Sigmoid colon (tissue), 7 donors: ENCODE results near the gene LOXL3. TPM values are rescaled to one million over a fixed set of nuclear protein-coding genes. Genes with fewer than 3 reads are reported as not detected.

Experiments
- DNase-seq: peaks from one replicate; pipeline ENCODE4 v3.0.0-alpha.2; 2019
- H3K27ac ChIP-seq, 4 donors: fragments of 200-600 bp; sonication (generic); one replicate each; pipeline ENCODE4 v1.5.1; 2016 to 2019; ENCODE audit warnings: mild to moderate bottlenecking in 1 of 4
- H3K27me3 ChIP-seq, 3 donors: fragments of 200-600 bp; sonication (generic); one replicate each; pipeline ENCODE4 v1.5.1; 2019; ENCODE audit warnings: mild to moderate bottlenecking in 1 of 3
- H3K36me3 ChIP-seq, 4 donors: fragments of 200-600 bp; sonication (generic); one replicate each; pipeline ENCODE4 v1.5.1; 2016 to 2019
- H3K4me1 ChIP-seq, 4 donors: fragments of 200-600 bp; sonication (generic); one replicate each; pipeline ENCODE4 v1.5.1; 2017 to 2019
- H3K4me3 ChIP-seq, 4 donors: fragments of 200-600 bp; sonication (generic); one replicate each; pipeline ENCODE4 v1.5.1; 2017 to 2019; ENCODE audit warnings: mild to moderate bottlenecking in 2 of 4, moderate library complexity in 1 of 4
- H3K9me3 ChIP-seq, 4 donors: fragments of 200-600 bp in 3 of 4; sonication (generic) in 3 of 4; one replicate each; pipeline versions ENCODE4 v1.5.1 to v1.6.1; 2013 to 2019
- CTCF ChIP-seq, 4 experiments: fragments of 450-650 bp in 3 of 4; fragments of 200-600 bp in 1 of 4; IDR thresholded peaks; one replicate each; pipeline ENCODE4 v1.5.1; 2016 to 2019; ENCODE audit warnings: antibody characterized with exemption in 4 of 4, mild to moderate bottlenecking in 3 of 4, moderate library complexity in 2 of 4
- EP300 ChIP-seq, 4 donors: sonication (generic); formaldehyde crosslinking; IDR thresholded peaks; one replicate each; pipeline ENCODE4 v1.6.1; 2017; ENCODE audit warnings: antibody characterized with exemption in 4 of 4
- POLR2A ChIP-seq, 2 donors: fragments of 450-650 bp; IDR thresholded peaks; one replicate each; pipeline ENCODE4 v1.6.1; 2016; ENCODE audit warnings: antibody characterized with exemption in 2 of 2, mild to moderate bottlenecking in 2 of 2, moderate library complexity in 2 of 2
- POLR2AphosphoS5 ChIP-seq, 4 donors: sonication (generic); formaldehyde crosslinking; IDR thresholded peaks; one replicate each; pipeline ENCODE4 v1.6.1; 2017; ENCODE audit warnings: antibody characterized with exemption in 4 of 4
- WGBS, 2 donors: extraction: QIAGEN DNeasy Blood & Tissue Kit; methylation state at CpG; one replicate each; pipeline ENCODE4 v1.1.7; 2013; 5-methylcytosine and 5-hydroxymethylcytosine counted together
- intact Hi-C: fragments of 100-400 bp; cut with DNase I; formaldehyde crosslinking; loops from one replicate; pipeline ENCODE4 v1.15.1; 2023
- polyA plus RNA-seq, 3 donors: library from polyadenylated mRNA; stranded (reverse); fragments of 200-250 nt; gene quantifications; one replicate each; pipeline ENCODE4 v1.2.3, GENCODE V29; 2013
- total RNA-seq, 4 donors: library from RNA; depleted of rRNA; stranded (reverse); fragments of >200 nt; gene quantifications; one replicate each; pipeline ENCODE4 v1.1.0, GENCODE V29; 2016
- donor health status: healthy with polysubstance abuse.
- donor health status: Bipolar disorder and iron deficiency.
- donor health status: healthy.

The LOXL3 gene
- total and polyA plus RNA-seq, 7 donors: 0.60 to 7.9 (median 5.4) TPM

DNA sequence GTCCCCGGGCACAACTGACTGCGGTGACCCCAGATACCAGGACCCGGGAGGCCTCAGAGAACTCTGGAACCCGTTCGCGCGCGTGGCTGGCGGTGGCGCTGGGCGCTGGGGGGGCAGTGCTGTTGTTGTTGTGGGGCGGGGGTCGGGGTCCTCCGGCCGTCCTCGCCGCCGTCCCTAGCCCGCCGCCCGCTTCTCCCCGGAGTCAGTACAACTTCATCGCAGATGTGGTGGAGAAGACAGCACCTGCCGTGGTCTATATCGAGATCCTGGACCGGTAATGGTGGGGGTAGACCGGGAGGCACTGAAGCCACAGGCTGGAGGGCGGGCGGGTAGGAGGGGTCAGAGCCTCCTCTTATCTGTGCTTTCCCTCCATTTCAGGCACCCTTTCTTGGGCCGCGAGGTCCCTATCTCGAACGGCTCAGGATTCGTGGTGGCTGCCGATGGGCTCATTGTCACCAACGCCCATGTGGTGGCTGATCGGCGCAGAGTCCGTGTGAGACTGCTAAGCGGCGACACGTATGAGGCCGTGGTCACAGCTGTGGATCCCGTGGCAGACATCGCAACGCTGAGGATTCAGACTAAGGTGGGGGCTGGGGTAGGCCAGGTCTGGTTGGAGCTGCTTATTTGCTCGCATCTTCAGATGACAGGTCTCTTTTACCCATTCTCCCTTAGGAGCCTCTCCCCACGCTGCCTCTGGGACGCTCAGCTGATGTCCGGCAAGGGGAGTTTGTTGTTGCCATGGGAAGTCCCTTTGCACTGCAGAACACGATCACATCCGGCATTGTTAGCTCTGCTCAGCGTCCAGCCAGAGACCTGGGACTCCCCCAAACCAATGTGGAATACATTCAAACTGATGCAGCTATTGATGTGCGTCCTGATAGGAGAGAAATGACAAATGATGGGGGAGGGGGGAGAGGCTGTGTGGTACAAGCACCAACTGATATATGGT is 23.2 kb downstream of the LOXL3 start:
- 2 to 3% methylated on average over 54 of the region's 54 CpGs for WGBS, 2 donors
- H3K4me1 ChIP-seq: peaks cover 0 to 34% (median 24%) of the 10 kb centered on the region in 4 donors
- DNase-seq: no peak
- intact Hi-C loops: loop anchor here (2.0 kb wide), 1 partner anchor 18 kb away; no protein-coding TSS in a partner anchor
- H3K4me3 ChIP-seq: peak overlapping the region; percentile 72 to 96 (median 84)
- no peaks in the 10 kb centered on the region for H3K9me3 ChIP-seq
- peak overlapping the region; percentile 84 to 92 (median 89) for H3K27ac ChIP-seq
- no peaks in the 10 kb centered on the region for H3K27me3 ChIP-seq
- TF ChIP-seq POLR2AphosphoS5 (IDR thresholded peaks at IDR 0.05) (peak in 1 of 4 donors; percentile 7), EP300 (IDR thresholded peaks at IDR 0.05) (no peak)
- peaks cover 22 to 42% (median 32%) of the 10 kb centered on the region in 4 donors for H3K36me3 ChIP-seq

DNA sequence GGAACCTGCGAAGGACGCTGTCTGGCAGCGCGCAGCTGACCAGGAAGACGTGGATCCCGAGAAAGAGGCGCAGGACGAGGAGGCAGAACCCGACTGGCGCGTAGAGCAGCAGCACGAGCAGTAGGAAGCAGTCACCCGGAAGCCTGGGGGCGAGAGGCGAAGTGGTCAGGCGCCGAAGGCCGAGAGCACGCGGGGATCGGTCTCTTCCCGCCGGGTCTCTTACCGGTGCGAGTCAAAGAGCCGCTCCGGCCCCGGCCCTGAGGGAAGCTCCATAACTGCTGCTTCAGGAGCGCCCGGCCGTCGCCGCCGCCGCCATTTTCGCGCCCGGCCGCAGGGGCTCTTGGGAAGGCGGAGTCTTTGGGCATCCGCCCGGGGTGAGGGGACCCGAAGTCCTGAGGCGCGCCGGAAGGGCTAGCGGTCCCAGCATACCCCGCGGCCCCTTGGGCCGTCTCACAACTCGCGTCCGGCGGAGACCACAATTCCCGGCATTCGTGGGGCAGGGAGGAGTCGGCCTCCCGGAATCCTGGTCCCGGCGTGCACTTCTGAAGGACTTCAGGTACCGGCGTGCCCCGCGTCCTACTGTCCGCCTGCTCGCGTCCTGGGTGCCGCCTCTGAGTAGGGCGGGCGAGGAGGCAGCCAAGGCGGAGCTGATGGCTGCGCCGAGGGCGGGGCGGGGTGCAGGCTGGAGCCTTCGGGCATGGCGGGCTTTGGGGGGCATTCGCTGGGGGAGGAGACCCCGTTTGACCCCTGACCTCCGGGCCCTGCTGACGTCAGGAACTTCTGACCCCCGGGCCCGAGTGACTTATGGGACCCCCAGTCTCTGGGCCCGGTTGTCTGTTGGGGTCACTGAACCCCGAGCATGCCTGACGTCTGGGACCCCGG is 24.1 kb downstream of the LOXL3 start, which contains the start of the genes AUP1 and HTRA2:
TSS of gene AUP1 (minus strand) at position 350 of the 882 bp plus-strand sequence. CDS start at position 273, 77 bp downstream.
TSS of gene HTRA2 (plus strand) at position 577 of the 882 bp plus-strand sequence. CDS start at position 651, 74 bp downstream.
- Histone ChIP-seq H3K27ac (peak within 1 kb of the TSS; percentile 84 to 92 (median 89)), H3K4me1 (peaks cover 0 to 34% (median 24%) of the 10 kb centered on the region in 4 donors), H3K4me3 (peak within 1 kb of the TSS; percentile 72 to 96 (median 84)), H3K27me3 (no peaks in the 10 kb centered on the region), H3K36me3 (peaks cover 22 to 43% (median 32%) of the 10 kb centered on the region in 4 donors), H3K9me3 (no peaks in the 10 kb centered on the region)
- 0% methylated on average over 87 of the region's 87 CpGs for WGBS, 2 donors
- intact Hi-C loops: loop anchor here (1.0 to 5.0 kb wide), 5 partner anchors 19 to 58 kb away; partner anchors contain the start of genes DOK1, PCGF1 and TTC31
- peak; percentile 99 for DNase-seq
- TF ChIP-seq POLR2AphosphoS5 (IDR thresholded peaks at IDR 0.05): peak; percentile 65 to 94 (median 92)
- peak; percentile 81 to 89 for TF ChIP-seq POLR2A (IDR thresholded peaks at IDR 0.05)
- no peak for TF ChIP-seq CTCF (IDR thresholded peaks at IDR 0.05)
- peak in 2 of 4 donors; percentile 22 to 59 for TF ChIP-seq EP300 (IDR thresholded peaks at IDR 0.05)

DNA sequence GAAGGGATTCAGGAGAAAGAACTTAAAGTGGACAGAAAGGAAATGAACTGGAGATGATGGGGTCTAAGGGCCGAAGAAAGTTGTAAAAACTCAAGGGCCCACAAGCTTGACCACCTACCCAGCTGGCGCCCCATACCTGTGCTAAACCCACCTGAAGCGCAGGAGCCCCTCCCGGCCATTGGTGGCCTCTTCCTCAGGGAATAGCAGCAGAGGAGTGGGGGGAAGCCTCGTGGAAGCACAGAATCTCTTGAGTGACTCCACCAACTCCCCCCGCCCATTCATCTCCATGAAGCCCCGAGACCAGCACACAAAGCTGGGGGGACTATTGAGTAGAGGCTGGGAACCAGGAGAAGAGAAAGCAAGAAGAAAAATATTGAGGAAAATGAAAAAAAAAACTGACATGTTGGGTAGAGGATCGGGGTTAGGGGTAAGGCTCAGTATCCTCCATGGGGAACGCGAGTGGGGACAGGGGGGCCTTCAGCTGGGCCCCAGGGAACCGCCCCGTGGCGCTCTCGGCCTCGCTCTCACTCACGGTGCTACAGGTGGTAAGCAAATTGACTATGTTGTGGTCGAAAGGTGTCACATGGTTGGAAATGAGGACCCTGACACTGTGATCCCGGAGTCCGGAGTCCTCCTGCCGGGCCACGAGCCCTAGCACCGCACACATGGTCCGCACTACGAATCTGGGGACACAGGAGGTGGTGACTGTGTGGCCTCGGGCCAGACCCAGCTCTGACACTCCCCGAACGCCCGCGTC is 25.0 kb downstream of the LOXL3 start:
- Histone ChIP-seq H3K27me3 (no peaks in the 10 kb centered on the region), H3K36me3 (peaks cover 22 to 42% (median 32%) of the 10 kb centered on the region in 4 donors), H3K4me3 (peak overlapping the region; percentile 72 to 96 (median 84)), H3K4me1 (peaks cover 0 to 34% (median 24%) of the 10 kb centered on the region in 4 donors), H3K9me3 (no peaks in the 10 kb centered on the region), H3K27ac (peak overlapping the region; percentile 84 to 92 (median 89))
- intact Hi-C loops: loop anchor here (1.0 to 5.0 kb wide), 4 partner anchors 21 to 59 kb away; partner anchors contain the start of genes DOK1, PCGF1 and TTC31
- WGBS, 2 donors: 12 to 16% methylated on average over 29 of the region's 29 CpGs
- no peak for DNase-seq
- TF ChIP-seq EP300 (IDR thresholded peaks at IDR 0.05): no peak
- no peak for TF ChIP-seq CTCF (IDR thresholded peaks at IDR 0.05)
- no peak for TF ChIP-seq POLR2A (IDR thresholded peaks at IDR 0.05)
- TF ChIP-seq POLR2AphosphoS5 (IDR thresholded peaks at IDR 0.05): no peak

GRCh38 chr2:74527741-74528140 is 26.0 kb downstream of the LOXL3 start:
- H3K27me3 ChIP-seq: no peaks in the 10 kb centered on the region
- WGBS, 2 donors: 94% methylated on average over 9 of the region's 9 CpGs
- no peak for TF ChIP-seq EP300 (IDR thresholded peaks at IDR 0.05)
- no peak for TF ChIP-seq CTCF (IDR thresholded peaks at IDR 0.05)
- no peak for TF ChIP-seq POLR2A (IDR thresholded peaks at IDR 0.05)
- no peak for TF ChIP-seq POLR2AphosphoS5 (IDR thresholded peaks at IDR 0.05)
- intact Hi-C loops: loop anchor here (2.0 to 5.0 kb wide), 2 partner anchors 27 to 60 kb away; partner anchors contain the start of gene DOK1
- H3K4me1 ChIP-seq: peaks cover 0 to 34% (median 24%) of the 10 kb centered on the region in 4 donors
- no peaks in the 10 kb centered on the region for H3K9me3 ChIP-seq
- peaks cover 22 to 32% (median 25%) of the 10 kb centered on the region in 4 donors for H3K36me3 ChIP-seq
- H3K27ac ChIP-seq: no peak overlapping the region
- no peak overlapping the region for H3K4me3 ChIP-seq
- no peak for DNase-seq
